MM.1S (cell line): ENCODE measurements around the gene PLXNA2.

ENCODE experiments used
- EZH2phosphoT487 ChIP-seq: fragments of 300-600 bp; sonication (generic); IDR thresholded peaks from 2 replicates; pipeline ENCODE4 v1.6.1; 2018; ENCODE audit warnings: antibody characterized with exemption, low read length
- TF ChIP-seq, protein P1 (sequence below): fragments of 300-600 bp; sonication (generic); IDR thresholded peaks from 2 replicates; pipeline ENCODE4 v1.5.1; 2016; ENCODE audit warnings: antibody characterized with exemption, low read length, mixed read lengths

DNA sequence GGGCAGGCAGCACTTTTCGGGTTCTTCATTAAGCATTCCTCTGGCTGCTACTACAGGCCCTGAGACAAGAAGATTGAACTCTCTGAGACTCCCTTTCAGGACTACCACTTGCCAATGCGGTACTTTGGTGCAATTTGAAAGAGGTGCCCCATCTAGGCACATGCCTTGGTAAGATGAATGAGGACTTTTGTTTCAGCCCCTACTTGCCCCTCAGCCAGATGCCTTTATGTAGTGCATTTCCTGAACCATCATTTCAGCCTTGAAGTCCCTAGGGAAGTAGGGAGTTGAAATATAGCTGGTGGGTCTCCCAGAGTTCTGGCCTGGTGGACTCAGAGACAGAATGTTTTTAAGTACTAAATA is 123.8 kb downstream of the PLXNA2 start:
- TF ChIP-seq, protein P1, sequence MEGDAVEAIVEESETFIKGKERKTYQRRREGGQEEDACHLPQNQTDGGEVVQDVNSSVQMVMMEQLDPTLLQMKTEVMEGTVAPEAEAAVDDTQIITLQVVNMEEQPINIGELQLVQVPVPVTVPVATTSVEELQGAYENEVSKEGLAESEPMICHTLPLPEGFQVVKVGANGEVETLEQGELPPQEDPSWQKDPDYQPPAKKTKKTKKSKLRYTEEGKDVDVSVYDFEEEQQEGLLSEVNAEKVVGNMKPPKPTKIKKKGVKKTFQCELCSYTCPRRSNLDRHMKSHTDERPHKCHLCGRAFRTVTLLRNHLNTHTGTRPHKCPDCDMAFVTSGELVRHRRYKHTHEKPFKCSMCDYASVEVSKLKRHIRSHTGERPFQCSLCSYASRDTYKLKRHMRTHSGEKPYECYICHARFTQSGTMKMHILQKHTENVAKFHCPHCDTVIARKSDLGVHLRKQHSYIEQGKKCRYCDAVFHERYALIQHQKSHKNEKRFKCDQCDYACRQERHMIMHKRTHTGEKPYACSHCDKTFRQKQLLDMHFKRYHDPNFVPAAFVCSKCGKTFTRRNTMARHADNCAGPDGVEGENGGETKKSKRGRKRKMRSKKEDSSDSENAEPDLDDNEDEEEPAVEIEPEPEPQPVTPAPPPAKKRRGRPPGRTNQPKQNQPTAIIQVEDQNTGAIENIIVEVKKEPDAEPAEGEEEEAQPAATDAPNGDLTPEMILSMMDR: no peak
- no peak for TF ChIP-seq EZH2phosphoT487
